Epithelial cell of prostate (primary cell): ENCODE results near the gene DOCK6.

Experiments
- DNase-seq: peaks from one replicate; pipeline ENCODE4 v3.0.0-alpha.2; 2011; ENCODE audit warnings: low read depth, low spot score
- H3K27ac ChIP-seq: fragments of 450-650 bp; 2 replicates; pipeline ENCODE4 v1.5.1; 2017; ENCODE audit warnings: mild to moderate bottlenecking

DOCK6 gene

DNA sequence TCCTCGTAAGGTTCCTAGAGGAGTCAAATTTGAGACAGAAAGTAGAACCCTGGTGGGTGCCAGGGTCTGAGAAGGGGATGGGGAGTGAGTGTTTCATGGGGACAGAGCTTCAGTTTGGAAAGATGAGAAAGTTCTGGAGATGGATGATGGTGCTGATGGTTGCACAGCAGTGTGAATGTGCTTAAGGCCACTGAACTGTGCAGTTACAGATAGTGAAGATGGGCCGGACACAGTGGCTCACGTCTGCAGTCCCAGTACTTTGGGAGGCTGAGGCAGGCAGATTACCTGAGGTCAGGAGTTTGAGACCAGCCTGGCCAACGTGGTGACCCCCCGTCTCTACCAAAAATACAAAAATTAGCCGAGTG is 107.7 kb downstream of the DOCK6 start:
- H3K27ac ChIP-seq, result no peak overlapping the region

DNA sequence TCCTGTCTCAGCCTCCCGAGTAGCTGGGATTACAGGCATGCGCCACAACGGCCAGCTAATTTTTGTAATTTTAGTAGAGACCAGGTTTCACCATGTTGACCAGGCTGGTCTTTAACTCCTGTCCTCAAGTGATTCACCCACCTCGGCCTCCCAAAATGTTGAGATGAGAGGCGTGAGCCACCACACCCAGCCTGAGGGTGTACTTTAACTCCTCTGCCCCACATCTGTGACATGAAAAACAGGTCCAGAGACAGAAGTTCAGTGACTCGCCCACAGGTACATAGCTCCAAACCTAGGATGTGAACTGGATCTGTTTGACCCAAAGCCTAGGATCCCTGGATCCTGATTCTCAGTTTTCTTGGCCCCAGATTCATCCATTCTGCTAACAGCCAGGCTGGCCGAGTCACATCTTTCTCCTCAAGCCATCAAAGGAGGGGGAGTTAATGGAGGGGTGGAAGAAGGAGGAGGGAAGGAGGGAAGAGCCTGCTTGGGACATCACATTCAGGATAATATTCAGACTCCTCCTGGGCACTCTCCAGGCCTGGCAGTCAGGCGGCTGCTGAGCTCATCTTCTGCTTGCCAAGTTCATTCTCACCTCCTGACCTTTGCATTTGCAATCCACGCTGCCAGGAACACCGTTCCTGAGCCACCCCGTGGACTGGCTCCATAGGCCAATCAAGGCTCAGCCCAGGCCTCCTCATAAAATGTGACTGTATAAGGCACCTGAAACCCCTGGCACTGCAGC is 109.8 kb downstream of the DOCK6 start:
- DNase-seq, result no peak
- H3K27ac ChIP-seq, result peak overlapping the region; percentile 46

More for the DNA sequence above, 107.7 kb downstream of the DOCK6 start:
- DNase-seq, result no peak

DNA sequence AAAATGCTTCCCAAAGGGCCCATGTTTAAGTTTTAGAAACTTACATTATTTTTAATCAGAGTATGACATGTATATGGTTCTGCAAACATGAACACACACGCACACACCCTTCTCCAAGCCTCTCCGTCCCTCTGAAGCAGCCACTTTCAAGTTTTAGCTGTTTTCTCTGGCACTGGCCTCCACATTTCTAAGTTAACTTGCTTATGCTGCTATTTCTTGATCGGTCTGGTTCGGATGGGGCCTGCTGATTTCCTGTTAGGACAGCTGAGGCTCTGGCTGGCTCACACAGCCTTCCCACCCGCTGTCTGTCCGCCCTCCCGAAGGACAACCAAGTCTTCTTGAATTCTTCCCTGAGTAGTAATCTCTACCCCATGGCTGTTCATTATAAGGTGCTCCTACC is 111.1 kb downstream of the DOCK6 start:
- no peak for DNase-seq
- H3K27ac ChIP-seq, result no peak overlapping the region
